Stimulated activated CD8-positive, alpha-beta memory T cell treated with anti-CD3 and anti-CD28 coated beads, Interleukin-12 subunit alpha, Interleukin-12 subunit beta, amount 100 ng/mL, for 1 hour (primary cell): ENCODE results near the gene NPW.

Source experiments
- DNase-seq: peaks from one replicate; pipeline ENCODE4 v3.0.0-alpha.2; 2020; ENCODE audit warnings: low read depth

NPW gene

GRCh38 chr16:1984347-1985225, 35.0 kb upstream of the NPW start:
- DNase-seq = no peak

- DNase-seq = no peak
Observed at GRCh38 chr16:1985466-1986150, 34.0 kb upstream of the NPW start.

GRCh38 chr16:1987198-1987597, 32.4 kb upstream of the NPW start:
- DNase-seq = no peak

- DNase-seq = no peak
Observed at GRCh38 chr16:1989209-1990100, 30.1 kb upstream of the NPW start, which contains the start of gene SYNGR3. Gene SYNGR3 (plus strand): TSS chr16:1989970. CDS start chr16:1990103, 133 bp downstream.

- no peak for DNase-seq
Observed at GRCh38 chr16:1990101-1990350, 29.6 kb upstream of the NPW start.

- no peak for DNase-seq
Observed at GRCh38 chr16:1990351-1991134, 29.0 kb upstream of the NPW start.

GRCh38 chr16:1991135-1991551, 28.4 kb upstream of the NPW start:
- DNase-seq = no peak

- DNase-seq = no peak
Observed at GRCh38 chr16:1991588-1991947, 28.0 kb upstream of the NPW start.

GRCh38 chr16:1991948-1992703, 27.5 kb upstream of the NPW start:
- DNase-seq = peak; percentile 96

- no peak for DNase-seq
Observed at GRCh38 chr16:1992704-1993317, 26.8 kb upstream of the NPW start.

GRCh38 chr16:1993731-1994131, 25.9 kb upstream of the NPW start:
- DNase-seq = no peak

GRCh38 chr16:1997494-1998359, 21.9 kb upstream of the NPW start:
- no peak for DNase-seq

- DNase-seq = no peak
Observed at GRCh38 chr16:1998360-1998835, 21.2 kb upstream of the NPW start.

GRCh38 chr16:1998852-1999801, 20.5 kb upstream of the NPW start:
- no peak for DNase-seq

GRCh38 chr16:1999866-2000514, 19.6 kb upstream of the NPW start:
- DNase-seq = no peak

GRCh38 chr16:2001035-2001434, 18.6 kb upstream of the NPW start:
- no peak for DNase-seq

GRCh38 chr16:2001456-2002355, 17.9 kb upstream of the NPW start:
- DNase-seq = no peak
